HG03469 (cell line): ENCODE measurements around the gene FAHD1.

Experiments
- ATAC-seq: cut with Tn5 transposase; IDR thresholded peaks from one replicate; pipeline ENCODE4 v1.9.1; 2021; ENCODE audit warnings: mild to moderate bottlenecking, moderate library complexity, moderate number of reproducible peaks; ENCODE audit not compliant: unreplicated experiment

Gene FAHD1

GRCh38 chr16:1816396-1817275, 10.4 kb upstream of the FAHD1 start:
- ATAC-seq = no peak

- no peak for ATAC-seq
Measured at GRCh38 chr16:1817276-1817589, 9.8 kb upstream of the FAHD1 start.

DNA sequence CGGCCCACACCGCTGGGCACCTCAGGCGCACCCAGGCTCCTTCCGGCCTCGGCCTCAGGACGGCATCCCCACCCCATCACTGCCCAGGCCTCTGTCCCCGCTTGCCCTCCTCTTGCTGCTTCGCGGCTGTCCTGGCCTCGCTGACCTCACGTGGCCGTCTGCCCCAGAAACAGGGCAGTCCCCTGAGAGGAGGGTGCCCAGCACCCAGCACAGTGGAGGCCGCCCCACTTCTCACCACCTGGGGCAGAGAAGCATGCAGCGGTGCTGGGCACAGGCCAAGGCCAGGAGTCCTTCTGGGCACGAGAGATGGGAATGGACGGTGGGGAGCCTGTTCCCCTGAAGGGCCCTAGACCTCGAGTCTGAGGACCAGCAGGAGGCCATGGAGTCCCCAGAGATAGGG, 9.3 kb upstream of the FAHD1 start:
- ATAC-seq = no peak

GRCh38 chr16:1818204-1818872, 8.7 kb upstream of the FAHD1 start:
- ATAC-seq = no peak

DNA sequence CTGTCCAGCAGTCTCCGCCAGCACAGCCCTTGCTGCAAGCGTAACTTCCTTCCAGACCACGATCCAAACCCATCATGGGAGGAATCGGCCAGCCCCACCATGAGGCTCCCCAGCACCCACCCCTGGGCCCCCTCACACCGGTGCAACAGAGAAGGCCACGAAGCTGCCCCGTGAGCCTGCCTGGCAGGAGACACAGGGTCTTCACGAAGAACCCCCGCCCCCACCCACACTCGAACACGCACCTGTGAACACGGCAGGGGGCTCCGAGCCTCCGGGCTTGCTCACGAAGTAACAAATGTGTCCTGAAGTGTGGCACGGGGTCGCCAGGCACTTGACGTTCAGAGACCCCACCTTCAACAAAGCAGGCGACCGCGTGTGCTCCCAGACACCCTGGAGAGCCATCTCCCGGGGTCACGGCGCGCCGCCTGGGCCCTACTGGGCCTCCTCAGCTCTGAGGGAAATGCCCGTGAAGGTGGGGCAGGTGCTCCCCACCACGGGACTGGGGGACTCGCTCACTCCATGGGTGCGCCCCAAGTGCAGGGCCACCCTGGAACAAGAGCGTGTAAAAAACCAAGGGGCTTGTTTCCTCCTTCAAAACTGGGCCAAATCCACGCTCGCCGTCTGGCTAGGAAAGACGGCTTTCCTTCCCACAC, 8.0 kb upstream of the FAHD1 start:
- ATAC-seq = no peak

GRCh38 chr16:1819611-1820010, 7.4 kb upstream of the FAHD1 start:
- ATAC-seq = no peak

- ATAC-seq = no peak
Measured at GRCh38 chr16:1820096-1820945, 6.7 kb upstream of the FAHD1 start.

- ATAC-seq = no peak
Measured at GRCh38 chr16:1820946-1821290, 6.1 kb upstream of the FAHD1 start.

DNA sequence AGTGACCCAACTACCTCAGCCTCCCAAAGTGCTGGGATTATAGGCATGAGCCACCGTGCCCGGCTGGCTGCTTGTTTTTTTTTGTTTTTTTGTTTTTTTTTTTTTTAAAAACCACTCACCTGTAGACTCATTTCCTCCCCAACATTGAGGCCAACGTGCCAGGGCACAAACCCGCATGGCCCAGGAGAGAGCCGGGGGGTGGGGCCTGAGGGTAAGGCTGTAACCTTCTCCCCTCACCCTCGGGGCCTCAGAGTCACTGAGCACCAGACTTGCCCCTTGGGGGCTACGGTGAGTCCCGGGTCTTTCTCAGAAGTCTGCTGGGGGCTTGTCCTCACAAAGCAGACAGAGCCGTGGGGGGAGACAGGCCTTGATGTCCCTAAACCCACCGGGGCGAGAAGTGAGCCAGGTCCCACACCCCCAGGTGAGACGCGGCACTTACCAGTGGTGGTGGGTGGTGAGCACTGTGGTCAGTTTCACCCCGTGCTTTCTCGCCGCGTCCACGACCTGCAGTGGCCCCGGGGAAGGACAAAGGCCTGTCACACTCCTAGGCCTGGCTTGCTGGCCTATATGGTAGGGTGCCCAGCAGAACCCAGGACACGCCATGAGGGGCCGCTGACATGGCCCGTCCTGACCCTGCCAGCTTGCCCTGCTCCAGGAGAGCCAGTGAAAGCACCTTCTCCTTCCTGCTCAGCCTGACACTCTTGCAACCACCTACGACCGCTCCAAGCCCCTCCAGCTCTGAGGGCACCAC, 5.0 kb upstream of the FAHD1 start:
- ATAC-seq = no peak

DNA sequence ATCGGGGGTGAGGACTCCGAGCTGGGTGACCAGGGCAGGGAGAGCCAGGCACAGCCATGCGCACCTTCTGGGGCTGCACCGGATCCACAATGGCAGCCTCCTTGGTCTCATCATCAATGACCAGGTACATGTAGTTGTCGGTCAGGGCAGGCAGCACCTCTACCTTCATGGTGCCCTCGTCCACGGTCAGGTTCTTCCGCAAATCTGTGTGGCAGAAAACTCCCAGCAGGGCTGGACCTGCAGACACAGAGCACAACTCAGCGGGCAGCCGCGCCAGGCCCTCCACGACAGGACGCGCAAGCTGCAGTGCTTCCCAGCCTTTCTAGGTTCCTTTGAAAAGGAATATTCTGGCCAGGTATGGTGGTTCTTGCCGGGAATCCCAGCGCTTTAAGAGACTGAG, 4.2 kb upstream of the FAHD1 start:
- no peak for ATAC-seq

DNA sequence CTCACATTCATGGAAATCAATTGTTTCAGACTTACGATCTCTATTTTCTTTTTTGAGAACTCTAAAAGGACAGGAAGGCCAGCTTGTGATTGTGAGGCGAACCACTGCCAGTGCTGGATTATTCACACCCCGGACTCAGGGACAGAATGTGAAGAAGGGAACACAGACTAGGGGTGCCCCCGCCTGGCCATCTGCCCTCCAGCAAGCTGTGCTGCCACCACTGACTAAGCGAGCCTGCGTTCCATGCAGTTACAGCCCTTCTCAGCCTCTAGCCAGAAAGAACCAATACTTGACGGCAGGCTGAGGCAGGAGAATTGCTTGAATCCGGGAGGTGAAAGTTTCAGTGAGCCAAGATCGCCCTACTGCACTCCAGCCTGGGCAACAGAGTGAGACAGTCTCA, 3.2 kb upstream of the FAHD1 start:
- ATAC-seq = no peak

GRCh38 chr16:1825381-1825863, 1.6 kb upstream of the FAHD1 start:
- ATAC-seq = no peak

GRCh38 chr16:1825864-1826690, 929 bp upstream of the FAHD1 start:
- ATAC-seq = peak; percentile 27

GRCh38 chr16:1828645-1829410, 1.8 kb downstream of the FAHD1 start:
- ATAC-seq = no peak

DNA sequence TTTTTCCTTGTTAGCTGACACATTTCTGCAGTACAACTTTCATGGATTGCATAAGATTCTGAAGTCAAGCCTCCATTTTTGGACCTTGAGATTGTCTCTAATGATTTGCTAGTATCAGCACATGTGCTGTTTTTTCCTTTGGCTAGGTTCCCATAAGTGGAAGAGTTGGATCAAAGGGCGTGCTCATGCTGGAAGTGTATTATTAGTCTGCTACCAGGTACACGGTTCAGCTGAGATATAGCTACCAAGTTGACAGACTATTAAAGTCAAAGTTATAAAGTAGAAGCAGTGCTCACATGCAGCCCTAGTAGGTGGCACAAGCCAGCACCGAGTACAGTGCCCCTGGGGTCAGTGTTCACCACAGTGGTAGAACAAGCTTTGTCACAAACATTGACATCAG, 3.2 kb downstream of the FAHD1 start:
- no peak for ATAC-seq

DNA sequence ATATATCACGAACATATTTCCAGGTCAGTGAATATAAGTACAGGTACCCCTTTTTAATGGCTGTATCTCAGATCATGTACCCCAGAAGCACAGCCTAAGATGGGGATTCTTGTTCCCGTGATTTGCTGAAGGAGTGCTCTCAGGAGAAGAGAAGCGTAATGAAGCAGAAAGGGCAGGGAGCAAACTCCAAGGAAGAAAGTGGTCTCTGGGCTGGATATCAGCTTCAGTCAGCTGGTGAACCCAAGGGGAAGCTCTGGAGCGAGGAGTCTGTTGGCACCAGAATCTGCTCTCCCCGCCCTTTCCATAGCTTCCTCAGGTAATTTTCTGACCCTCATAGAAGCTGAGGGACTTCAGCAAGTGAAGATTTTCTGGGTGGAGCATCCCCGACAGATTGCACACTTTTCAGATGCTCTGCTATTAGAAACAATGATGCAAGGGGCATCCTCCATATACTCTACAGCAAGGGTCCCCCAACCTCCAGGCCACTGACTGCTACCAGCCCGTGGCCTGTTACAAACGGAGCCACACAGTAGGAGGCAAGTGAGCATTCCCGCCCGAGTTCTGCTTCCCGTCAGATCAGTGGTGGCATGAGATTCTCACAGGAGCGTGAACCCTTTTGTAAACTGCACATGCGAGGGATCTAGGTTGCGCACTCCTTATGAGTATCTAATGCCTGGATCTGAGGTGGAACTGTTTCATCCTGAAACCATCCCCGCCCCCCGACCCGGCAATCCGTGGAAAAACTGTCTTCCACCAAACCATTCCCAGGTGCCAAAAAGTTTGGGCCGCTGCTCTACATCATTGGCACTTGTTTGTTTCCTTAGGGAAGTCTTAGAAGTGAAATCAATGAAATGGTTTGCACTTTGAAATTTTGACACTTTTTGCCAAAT, 4.4 kb downstream of the FAHD1 start:
- no peak for ATAC-seq

DNA sequence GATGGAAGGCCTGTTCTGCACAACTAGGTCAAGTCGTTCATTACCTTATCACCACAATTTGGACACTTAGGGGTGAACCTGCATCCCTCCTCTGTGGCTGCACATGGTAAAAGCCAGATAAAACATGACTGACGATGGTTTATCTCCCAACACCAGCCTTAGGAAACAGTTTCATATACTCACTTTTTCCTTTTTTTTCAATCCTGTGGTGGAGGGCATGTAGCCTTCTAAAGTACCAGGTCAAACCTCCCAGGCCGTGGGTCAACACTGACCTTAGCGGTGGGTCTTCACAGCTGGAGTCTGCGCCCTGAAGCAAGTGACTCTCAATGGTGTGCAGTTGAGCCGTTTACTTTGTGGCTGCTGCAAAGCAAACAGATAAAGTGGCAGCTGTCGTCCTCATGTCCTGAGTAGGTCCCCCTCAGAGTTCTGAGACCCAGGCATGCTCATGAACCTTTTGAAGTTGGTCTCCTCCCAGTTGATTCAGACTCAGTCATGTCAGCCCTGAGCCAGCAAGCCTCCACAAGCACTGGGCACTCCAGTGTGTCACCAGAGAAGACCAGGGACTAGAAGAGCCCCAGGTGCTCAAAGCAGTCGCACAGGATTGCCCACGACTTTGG, 5.9 kb downstream of the FAHD1 start:
- no peak for ATAC-seq
